ENCODE data around the gene WIF1. TPM values are rescaled to one million over a fixed set of nuclear protein-coding genes. Genes with fewer than 3 reads are reported as not detected.

WIF1 gene
- total and polyA plus RNA-seq, 2 of the 8 experiments (the other 6 are each of a cell fraction or from before 2014, with no cell fraction given) = 1.8 to 9.1 TPM

- peak; percentile 75 for TF ChIP-seq USF2 (IDR thresholded peaks at IDR 0.05; ENCODE audit: low read length)
- no peak for TF ChIP-seq SIX5 (IDR thresholded peaks at IDR 0.05; ENCODE audit: low read depth, low read length)
- no peak for TF ChIP-seq RXRA (IDR thresholded peaks at IDR 0.05; ENCODE audit: insufficient read depth, low read depth, low read length)
- no peak for TF ChIP-seq EZH2 (IDR thresholded peaks at IDR 0.05; ENCODE audit: low read depth, low read length, severe bottlenecking)
- peak; percentile 39; the same call in 1 of the 2 replicates for TF ChIP-seq ATF3 (IDR thresholded peaks at IDR 0.05; ENCODE audit: insufficient read depth, low read depth, low read length)
- TF ChIP-seq KDM5A (IDR thresholded peaks at IDR 0.05; ENCODE audit: low read length) = peak; percentile 87
- peak; percentile 98 for TF ChIP-seq YY1 (IDR thresholded peaks at IDR 0.05; ENCODE audit: low read depth, low read length)
- no peak for TF ChIP-seq CTCF (IDR thresholded peaks at IDR 0.05; ENCODE audit: control extremely low read depth in 1 of 3, insufficient read depth in 1 of 3, low read depth in 1 of 3, low read length in 3 of 3)
- TF ChIP-seq MAFK (IDR thresholded peaks at IDR 0.05; ENCODE audit: low read depth, low read length) = no peak
- TF ChIP-seq EGR1 (IDR thresholded peaks at IDR 0.05; ENCODE audit: borderline replicate concordance, low read depth, low read length) = no peak
- peak; percentile 100 for TF ChIP-seq E2F6 (IDR thresholded peaks at IDR 0.05)
- peak in 1 of 2 experiments; percentile 59; a peak in 1 of 3 replicates for TF ChIP-seq EP300 (IDR thresholded peaks at IDR 0.05; ENCODE audit: borderline replicate concordance in 1 of 2, low read depth in 2 of 2, low read length in 2 of 2)
- TF ChIP-seq TCF12 (IDR thresholded peaks at IDR 0.05; ENCODE audit: low read depth, low read length) = peak; percentile 89; the same call in 1 of the 2 replicates
- peak; percentile 79; the same call in 1 of the 2 replicates for TF ChIP-seq GTF2F1 (IDR thresholded peaks at IDR 0.05; ENCODE audit: borderline replicate concordance, low read depth, low read length)
- peak; percentile 87 for TF ChIP-seq POLR2AphosphoS5 (IDR thresholded peaks at IDR 0.05; ENCODE audit: low read depth, low read length)
- no peak for TF ChIP-seq SP4 (IDR thresholded peaks at IDR 0.05; ENCODE audit: low read length)
- peak; percentile 99 for TF ChIP-seq ASH2L (IDR thresholded peaks at IDR 0.05; ENCODE audit: low read length)
- no peak for TF ChIP-seq POU5F1 (IDR thresholded peaks at IDR 0.05; ENCODE audit: low read depth, low read length)
- no peak for TF ChIP-seq RFX5 (IDR thresholded peaks at IDR 0.05; ENCODE audit: borderline replicate concordance, low read depth, low read length)
Measured at GRCh38 chr12:65169320-65170208, 48.5 kb upstream of the WIF1 start, which contains the start of gene LEMD3 (continued).

All from H1 (cell line).